Uterus (tissue), 2 donors: ENCODE measurements around the gene LBP.

ENCODE experiments used
- POLR2A ChIP-seq, 2 donors: fragments of 450-650 bp; IDR thresholded peaks; one replicate each; pipeline ENCODE4 v1.6.1; 2016; ENCODE audit warnings: antibody characterized with exemption in 2 of 2, mild to moderate bottlenecking in 1 of 2, moderate library complexity in 1 of 2
- TF ChIP-seq, protein P1 (sequence below), 4 experiments: fragments of 200-600 bp in 2 of 4; fragments of 450-650 bp in 2 of 4; sonication (generic) in 2 of 4; IDR thresholded peaks; one replicate each; pipeline ENCODE4 v1.5.1; 2016 to 2019; ENCODE audit warnings: antibody characterized with exemption in 4 of 4, mild to moderate bottlenecking in 2 of 4, moderate library complexity in 1 of 4

DNA sequence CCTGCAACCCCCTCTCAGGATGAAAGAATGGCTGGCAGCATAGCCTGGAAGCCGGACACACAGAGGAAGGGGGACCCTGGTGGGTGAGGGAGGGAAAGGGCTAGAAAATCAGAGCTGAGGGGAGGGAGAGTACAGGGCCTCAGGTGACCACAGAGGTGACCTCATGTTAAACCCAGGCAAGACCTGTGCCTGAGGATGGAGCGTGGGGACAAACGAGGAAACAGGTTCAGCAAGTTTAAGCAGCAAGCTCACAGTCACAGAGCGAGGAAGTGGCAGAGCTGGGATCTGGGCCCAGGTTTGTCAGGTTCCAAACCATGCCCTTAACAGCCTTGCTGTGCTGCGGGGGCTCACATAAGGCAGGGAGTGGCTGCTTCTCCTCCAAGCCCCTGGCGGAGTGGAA, 46.3 kb upstream of the LBP start:
- TF ChIP-seq POLR2A (IDR thresholded peaks at IDR 0.05): no peak
- TF ChIP-seq, protein P1, sequence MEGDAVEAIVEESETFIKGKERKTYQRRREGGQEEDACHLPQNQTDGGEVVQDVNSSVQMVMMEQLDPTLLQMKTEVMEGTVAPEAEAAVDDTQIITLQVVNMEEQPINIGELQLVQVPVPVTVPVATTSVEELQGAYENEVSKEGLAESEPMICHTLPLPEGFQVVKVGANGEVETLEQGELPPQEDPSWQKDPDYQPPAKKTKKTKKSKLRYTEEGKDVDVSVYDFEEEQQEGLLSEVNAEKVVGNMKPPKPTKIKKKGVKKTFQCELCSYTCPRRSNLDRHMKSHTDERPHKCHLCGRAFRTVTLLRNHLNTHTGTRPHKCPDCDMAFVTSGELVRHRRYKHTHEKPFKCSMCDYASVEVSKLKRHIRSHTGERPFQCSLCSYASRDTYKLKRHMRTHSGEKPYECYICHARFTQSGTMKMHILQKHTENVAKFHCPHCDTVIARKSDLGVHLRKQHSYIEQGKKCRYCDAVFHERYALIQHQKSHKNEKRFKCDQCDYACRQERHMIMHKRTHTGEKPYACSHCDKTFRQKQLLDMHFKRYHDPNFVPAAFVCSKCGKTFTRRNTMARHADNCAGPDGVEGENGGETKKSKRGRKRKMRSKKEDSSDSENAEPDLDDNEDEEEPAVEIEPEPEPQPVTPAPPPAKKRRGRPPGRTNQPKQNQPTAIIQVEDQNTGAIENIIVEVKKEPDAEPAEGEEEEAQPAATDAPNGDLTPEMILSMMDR (IDR thresholded peaks at IDR 0.05): no peak
